ENCODE results near the gene SIPA1. TPM values are rescaled to one million over a fixed set of nuclear protein-coding genes. Genes with fewer than 3 reads are reported as not detected.

The SIPA1 gene
- total RNA-seq, 1 experiment from 2014 or later = 65.4 TPM

DNA sequence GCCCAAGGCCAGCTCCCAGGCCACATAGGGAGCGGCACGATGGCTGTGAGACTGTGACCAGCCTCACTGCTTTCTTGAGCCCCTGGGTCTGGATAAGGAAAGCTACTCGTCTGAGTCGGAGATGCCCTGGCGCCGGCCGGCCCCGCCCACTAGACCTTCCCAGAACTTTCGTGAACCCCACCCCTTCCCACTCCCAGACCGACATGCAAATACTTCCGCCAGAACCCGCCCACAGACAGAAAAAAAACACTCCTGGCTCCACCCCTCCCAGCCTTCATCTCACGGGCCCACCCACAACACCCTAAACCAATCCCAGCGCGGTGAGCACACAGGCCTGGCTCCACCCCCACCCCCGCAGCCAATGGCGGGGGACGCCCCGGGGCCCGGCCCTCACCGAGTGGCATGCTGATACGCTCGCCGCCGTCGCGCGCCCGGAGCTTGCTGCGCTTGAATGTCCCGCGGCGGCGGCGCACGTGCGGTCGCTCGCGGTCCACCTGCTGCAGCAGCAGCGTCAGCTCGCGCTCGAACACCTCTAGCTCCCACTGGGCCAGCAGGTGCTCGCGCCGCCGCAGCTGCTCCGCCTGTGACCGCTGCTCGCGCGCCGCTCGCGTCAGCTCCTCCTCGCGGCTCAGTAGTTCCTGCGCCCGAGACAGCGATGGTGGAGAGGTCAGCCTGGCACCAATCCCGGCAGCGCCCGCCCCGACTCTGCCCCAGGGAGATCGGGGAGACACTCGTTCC, 30.9 kb upstream of the SIPA1 start (continued):
- TF ChIP-seq, protein P1, sequence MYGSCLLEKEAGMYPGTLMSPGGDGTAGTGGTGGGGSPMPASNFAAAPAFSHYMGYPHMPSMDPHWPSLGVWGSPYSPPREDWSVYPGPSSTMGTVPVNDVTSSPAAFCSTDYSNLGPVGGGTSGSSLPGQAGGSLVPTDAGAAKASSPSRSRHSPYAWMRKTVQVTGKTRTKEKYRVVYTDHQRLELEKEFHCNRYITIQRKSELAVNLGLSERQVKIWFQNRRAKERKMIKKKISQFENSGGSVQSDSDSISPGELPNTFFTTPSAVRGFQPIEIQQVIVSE (CRISPR knock-in tag; IDR thresholded peaks at IDR 0.05; ENCODE audit: borderline replicate concordance) = no peak
- TF ChIP-seq CBFB (CRISPR knock-in tag; IDR thresholded peaks at IDR 0.05; ENCODE audit: low read depth) = peak; percentile 98
- TF ChIP-seq, protein P2, sequence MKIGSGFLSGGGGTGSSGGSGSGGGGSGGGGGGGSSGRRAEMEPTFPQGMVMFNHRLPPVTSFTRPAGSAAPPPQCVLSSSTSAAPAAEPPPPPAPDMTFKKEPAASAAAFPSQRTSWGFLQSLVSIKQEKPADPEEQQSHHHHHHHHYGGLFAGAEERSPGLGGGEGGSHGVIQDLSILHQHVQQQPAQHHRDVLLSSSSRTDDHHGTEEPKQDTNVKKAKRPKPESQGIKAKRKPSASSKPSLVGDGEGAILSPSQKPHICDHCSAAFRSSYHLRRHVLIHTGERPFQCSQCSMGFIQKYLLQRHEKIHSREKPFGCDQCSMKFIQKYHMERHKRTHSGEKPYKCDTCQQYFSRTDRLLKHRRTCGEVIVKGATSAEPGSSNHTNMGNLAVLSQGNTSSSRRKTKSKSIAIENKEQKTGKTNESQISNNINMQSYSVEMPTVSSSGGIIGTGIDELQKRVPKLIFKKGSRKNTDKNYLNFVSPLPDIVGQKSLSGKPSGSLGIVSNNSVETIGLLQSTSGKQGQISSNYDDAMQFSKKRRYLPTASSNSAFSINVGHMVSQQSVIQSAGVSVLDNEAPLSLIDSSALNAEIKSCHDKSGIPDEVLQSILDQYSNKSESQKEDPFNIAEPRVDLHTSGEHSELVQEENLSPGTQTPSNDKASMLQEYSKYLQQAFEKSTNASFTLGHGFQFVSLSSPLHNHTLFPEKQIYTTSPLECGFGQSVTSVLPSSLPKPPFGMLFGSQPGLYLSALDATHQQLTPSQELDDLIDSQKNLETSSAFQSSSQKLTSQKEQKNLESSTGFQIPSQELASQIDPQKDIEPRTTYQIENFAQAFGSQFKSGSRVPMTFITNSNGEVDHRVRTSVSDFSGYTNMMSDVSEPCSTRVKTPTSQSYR (CRISPR knock-in tag; IDR thresholded peaks at IDR 0.05) = peak; percentile 95
- TF ChIP-seq ZNF416 (CRISPR knock-in tag; IDR thresholded peaks at IDR 0.05) = no peak
- no peak for TF ChIP-seq EMX1 (CRISPR knock-in tag; IDR thresholded peaks at IDR 0.05)
- no peak for TF ChIP-seq JAZF1 (CRISPR knock-in tag; IDR thresholded peaks at IDR 0.05)
- peak; percentile 99 for TF ChIP-seq TEAD1 (CRISPR knock-in tag; IDR thresholded peaks at IDR 0.05)
- TF ChIP-seq RORB (CRISPR knock-in tag; IDR thresholded peaks at IDR 0.05) = no peak
- TF ChIP-seq, protein P3, sequence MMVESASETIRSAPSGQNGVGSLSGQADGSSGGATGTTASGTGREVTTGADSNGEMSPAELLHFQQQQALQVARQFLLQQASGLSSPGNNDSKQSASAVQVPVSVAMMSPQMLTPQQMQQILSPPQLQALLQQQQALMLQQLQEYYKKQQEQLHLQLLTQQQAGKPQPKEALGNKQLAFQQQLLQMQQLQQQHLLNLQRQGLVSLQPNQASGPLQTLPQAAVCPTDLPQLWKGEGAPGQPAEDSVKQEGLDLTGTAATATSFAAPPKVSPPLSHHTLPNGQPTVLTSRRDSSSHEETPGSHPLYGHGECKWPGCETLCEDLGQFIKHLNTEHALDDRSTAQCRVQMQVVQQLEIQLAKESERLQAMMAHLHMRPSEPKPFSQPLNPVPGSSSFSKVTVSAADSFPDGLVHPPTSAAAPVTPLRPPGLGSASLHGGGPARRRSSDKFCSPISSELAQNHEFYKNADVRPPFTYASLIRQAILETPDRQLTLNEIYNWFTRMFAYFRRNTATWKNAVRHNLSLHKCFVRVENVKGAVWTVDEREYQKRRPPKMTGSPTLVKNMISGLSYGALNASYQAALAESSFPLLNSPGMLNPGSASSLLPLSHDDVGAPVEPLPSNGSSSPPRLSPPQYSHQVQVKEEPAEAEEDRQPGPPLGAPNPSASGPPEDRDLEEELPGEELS (CRISPR knock-in tag; IDR thresholded peaks at IDR 0.05) = peak; percentile 99
- peak; percentile 71 for TF ChIP-seq NFYB (CRISPR knock-in tag; conservative IDR thresholded peaks at IDR 0.05; ENCODE audit: low read depth)
- TF ChIP-seq ATF1 (CRISPR knock-in tag; IDR thresholded peaks at IDR 0.05) = peak; percentile 98
- TF ChIP-seq ZNF138 (CRISPR knock-in tag; conservative IDR thresholded peaks at IDR 0.05) = peak; percentile 98
- TF ChIP-seq NFE2L1 (CRISPR knock-in tag; IDR thresholded peaks at IDR 0.05) = peak; percentile 97
- peak; percentile 99 for TF ChIP-seq TP53 (CRISPR knock-in tag; IDR thresholded peaks at IDR 0.05)
- TF ChIP-seq TCF7 (CRISPR knock-in tag; IDR thresholded peaks at IDR 0.05; ENCODE audit: low read depth) = peak; percentile 93; the same call in 1 of the 2 replicates
- no peak for TF ChIP-seq NFATC4 (CRISPR knock-in tag; IDR thresholded peaks at IDR 0.05)
- peak; percentile 95; the same call in 1 of the 2 replicates for TF ChIP-seq NR3C1 (CRISPR knock-in tag; conservative IDR thresholded peaks at IDR 0.05; ENCODE audit: low read depth)
- no peak for TF ChIP-seq GRHL2 (CRISPR knock-in tag; IDR thresholded peaks at IDR 0.05; ENCODE audit: insufficient replicate concordance, severe bottlenecking)
- TF ChIP-seq, protein P4, sequence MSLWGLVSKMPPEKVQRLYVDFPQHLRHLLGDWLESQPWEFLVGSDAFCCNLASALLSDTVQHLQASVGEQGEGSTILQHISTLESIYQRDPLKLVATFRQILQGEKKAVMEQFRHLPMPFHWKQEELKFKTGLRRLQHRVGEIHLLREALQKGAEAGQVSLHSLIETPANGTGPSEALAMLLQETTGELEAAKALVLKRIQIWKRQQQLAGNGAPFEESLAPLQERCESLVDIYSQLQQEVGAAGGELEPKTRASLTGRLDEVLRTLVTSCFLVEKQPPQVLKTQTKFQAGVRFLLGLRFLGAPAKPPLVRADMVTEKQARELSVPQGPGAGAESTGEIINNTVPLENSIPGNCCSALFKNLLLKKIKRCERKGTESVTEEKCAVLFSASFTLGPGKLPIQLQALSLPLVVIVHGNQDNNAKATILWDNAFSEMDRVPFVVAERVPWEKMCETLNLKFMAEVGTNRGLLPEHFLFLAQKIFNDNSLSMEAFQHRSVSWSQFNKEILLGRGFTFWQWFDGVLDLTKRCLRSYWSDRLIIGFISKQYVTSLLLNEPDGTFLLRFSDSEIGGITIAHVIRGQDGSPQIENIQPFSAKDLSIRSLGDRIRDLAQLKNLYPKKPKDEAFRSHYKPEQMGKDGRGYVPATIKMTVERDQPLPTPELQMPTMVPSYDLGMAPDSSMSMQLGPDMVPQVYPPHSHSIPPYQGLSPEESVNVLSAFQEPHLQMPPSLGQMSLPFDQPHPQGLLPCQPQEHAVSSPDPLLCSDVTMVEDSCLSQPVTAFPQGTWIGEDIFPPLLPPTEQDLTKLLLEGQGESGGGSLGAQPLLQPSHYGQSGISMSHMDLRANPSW (CRISPR knock-in tag; conservative IDR thresholded peaks at IDR 0.05; ENCODE audit: low read depth) = no peak
- TF ChIP-seq, protein P5, sequence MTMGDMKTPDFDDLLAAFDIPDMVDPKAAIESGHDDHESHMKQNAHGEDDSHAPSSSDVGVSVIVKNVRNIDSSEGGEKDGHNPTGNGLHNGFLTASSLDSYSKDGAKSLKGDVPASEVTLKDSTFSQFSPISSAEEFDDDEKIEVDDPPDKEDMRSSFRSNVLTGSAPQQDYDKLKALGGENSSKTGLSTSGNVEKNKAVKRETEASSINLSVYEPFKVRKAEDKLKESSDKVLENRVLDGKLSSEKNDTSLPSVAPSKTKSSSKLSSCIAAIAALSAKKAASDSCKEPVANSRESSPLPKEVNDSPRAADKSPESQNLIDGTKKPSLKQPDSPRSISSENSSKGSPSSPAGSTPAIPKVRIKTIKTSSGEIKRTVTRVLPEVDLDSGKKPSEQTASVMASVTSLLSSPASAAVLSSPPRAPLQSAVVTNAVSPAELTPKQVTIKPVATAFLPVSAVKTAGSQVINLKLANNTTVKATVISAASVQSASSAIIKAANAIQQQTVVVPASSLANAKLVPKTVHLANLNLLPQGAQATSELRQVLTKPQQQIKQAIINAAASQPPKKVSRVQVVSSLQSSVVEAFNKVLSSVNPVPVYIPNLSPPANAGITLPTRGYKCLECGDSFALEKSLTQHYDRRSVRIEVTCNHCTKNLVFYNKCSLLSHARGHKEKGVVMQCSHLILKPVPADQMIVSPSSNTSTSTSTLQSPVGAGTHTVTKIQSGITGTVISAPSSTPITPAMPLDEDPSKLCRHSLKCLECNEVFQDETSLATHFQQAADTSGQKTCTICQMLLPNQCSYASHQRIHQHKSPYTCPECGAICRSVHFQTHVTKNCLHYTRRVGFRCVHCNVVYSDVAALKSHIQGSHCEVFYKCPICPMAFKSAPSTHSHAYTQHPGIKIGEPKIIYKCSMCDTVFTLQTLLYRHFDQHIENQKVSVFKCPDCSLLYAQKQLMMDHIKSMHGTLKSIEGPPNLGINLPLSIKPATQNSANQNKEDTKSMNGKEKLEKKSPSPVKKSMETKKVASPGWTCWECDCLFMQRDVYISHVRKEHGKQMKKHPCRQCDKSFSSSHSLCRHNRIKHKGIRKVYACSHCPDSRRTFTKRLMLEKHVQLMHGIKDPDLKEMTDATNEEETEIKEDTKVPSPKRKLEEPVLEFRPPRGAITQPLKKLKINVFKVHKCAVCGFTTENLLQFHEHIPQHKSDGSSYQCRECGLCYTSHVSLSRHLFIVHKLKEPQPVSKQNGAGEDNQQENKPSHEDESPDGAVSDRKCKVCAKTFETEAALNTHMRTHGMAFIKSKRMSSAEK (CRISPR knock-in tag; IDR thresholded peaks at IDR 0.05; ENCODE audit: borderline replicate concordance) = no peak
- TF ChIP-seq, protein P6, sequence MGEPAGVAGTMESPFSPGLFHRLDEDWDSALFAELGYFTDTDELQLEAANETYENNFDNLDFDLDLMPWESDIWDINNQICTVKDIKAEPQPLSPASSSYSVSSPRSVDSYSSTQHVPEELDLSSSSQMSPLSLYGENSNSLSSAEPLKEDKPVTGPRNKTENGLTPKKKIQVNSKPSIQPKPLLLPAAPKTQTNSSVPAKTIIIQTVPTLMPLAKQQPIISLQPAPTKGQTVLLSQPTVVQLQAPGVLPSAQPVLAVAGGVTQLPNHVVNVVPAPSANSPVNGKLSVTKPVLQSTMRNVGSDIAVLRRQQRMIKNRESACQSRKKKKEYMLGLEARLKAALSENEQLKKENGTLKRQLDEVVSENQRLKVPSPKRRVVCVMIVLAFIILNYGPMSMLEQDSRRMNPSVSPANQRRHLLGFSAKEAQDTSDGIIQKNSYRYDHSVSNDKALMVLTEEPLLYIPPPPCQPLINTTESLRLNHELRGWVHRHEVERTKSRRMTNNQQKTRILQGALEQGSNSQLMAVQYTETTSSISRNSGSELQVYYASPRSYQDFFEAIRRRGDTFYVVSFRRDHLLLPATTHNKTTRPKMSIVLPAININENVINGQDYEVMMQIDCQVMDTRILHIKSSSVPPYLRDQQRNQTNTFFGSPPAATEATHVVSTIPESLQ (CRISPR knock-in tag; IDR thresholded peaks at IDR 0.05) = 0 out of 2 replicates have a peak, but pooled peaks have one; percentile 68
- TF ChIP-seq OVOL2 (CRISPR knock-in tag; IDR thresholded peaks at IDR 0.05; ENCODE audit: borderline replicate concordance) = no peak
- TF ChIP-seq ESRRA (CRISPR knock-in tag; IDR thresholded peaks at IDR 0.05; ENCODE audit: borderline replicate concordance) = peak; percentile 98
- peak; percentile 81 for TF ChIP-seq ZNF317 (CRISPR knock-in tag; IDR thresholded peaks at IDR 0.05; ENCODE audit: borderline replicate concordance, low read depth)
- no peak for TF ChIP-seq GABPB1 (CRISPR knock-in tag; IDR thresholded peaks at IDR 0.05)

Measured in WTC11 (cell line).